BLaER1 (cell line): Measurements from ENCODE around the gene LTB4R2.

Experiments used
- H3K27ac ChIP-seq: shearing (Covaris generic); formaldehyde crosslinking; 2 replicates; pipeline ENCODE4 v1.8.1; 2022
- H3K27me3 ChIP-seq: shearing (Covaris generic); formaldehyde crosslinking; 2 replicates; pipeline ENCODE4 v1.8.1; 2022
- H3K36me3 ChIP-seq: shearing (Covaris generic); formaldehyde crosslinking; 2 replicates; pipeline ENCODE4 v1.8.1; 2022
- H3K4me1 ChIP-seq: shearing (Covaris generic); formaldehyde crosslinking; 2 replicates; pipeline ENCODE4 v1.8.1; 2022
- H3K4me2 ChIP-seq: shearing (Covaris generic); formaldehyde crosslinking; 2 replicates; pipeline ENCODE4 v1.8.1; 2022
- H3K4me3 ChIP-seq: shearing (Covaris generic); formaldehyde crosslinking; 2 replicates; pipeline ENCODE4 v1.8.1; 2022
- H3K9ac ChIP-seq: shearing (Covaris generic); formaldehyde crosslinking; 2 replicates; pipeline ENCODE4 v1.8.1; 2022
- H3K9me3 ChIP-seq: shearing (Covaris generic); formaldehyde crosslinking; 2 replicates; pipeline ENCODE4 v1.8.1; 2022
- H4K20me1 ChIP-seq: shearing (Covaris generic); formaldehyde crosslinking; 2 replicates; pipeline ENCODE4 v1.8.1; 2022
- Cebpa-rat ChIP-seq: shearing (Covaris generic); IDR thresholded peaks from 2 replicates; pipeline ENCODE4 v1.8.1; 2022

Gene LTB4R2

DNA sequence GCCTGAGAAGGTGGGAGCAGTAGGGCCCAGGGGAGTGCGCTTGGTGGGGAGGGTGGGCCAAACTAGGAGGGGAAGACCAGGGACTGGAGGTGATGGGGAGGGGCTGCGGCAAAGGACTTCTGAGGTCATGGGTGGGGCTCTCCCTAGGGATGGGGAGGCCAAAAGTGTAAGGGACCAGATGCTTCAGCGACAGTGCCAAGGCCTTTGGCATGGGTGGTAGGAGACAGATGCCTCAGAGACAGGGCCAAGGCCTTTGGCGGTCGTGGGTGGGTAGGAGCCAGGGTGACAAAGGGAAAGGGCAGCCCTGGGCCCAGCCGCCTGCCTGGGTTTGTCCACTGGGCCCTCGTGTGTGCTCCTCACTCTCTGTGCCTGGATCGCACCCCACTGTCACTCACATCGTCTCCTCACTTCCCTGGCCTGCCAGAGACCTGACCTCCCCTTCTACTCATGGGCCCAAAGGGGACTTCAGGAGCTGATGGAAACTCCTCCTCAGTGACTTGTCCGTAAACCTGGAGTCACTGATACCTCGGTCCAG lies 25.4 kb upstream of the LTB4R2 start:
- Histone ChIP-seq H3K4me2 (no peak overlapping the region), H3K36me3 (peaks cover 5% of the 10 kb centered on the region; the same call in 1 of the 2 replicates), H3K9ac (no peak overlapping the region), H4K20me1 (no peaks in the 10 kb centered on the region), H3K9me3 (no peaks in the 10 kb centered on the region), H3K27ac (no peak overlapping the region), H3K4me1 (peaks cover 24% of the 10 kb centered on the region), H3K4me3 (no peak overlapping the region), H3K27me3 (no peaks in the 10 kb centered on the region)
- TF ChIP-seq Cebpa-rat, result no peak

DNA sequence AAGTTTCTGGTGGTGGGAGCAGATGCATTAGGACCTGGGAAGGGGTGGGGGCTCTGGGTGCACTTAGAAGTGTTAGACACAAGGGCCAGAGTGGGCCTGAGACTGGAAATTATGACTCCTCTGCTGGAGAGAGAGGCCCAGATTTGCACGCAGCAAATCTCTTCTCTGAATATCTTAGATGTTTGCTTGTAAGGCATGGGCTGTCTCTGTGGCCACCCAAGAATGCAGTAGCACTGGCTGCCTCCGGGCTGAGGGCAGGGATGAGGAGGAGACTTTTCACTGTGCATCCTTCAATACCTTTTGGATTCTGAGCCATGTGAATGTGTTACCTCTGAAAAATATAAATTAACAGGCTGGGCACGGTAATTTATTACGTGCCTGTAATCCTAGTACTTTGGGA lies 24.6 kb upstream of the LTB4R2 start:
- no peak for TF ChIP-seq Cebpa-rat
- no peaks in the 10 kb centered on the region for H4K20me1 ChIP-seq
- no peaks in the 10 kb centered on the region for H3K9me3 ChIP-seq
- no peak overlapping the region for H3K4me2 ChIP-seq
- no peak overlapping the region for H3K4me3 ChIP-seq
- no peak overlapping the region for H3K9ac ChIP-seq
- H3K4me1 ChIP-seq, result peaks cover 16% of the 10 kb centered on the region
- no peaks in the 10 kb centered on the region for H3K27me3 ChIP-seq
- no peak overlapping the region for H3K27ac ChIP-seq
- H3K36me3 ChIP-seq, result peaks cover 13% of the 10 kb centered on the region; the same call in 1 of the 2 replicates

DNA sequence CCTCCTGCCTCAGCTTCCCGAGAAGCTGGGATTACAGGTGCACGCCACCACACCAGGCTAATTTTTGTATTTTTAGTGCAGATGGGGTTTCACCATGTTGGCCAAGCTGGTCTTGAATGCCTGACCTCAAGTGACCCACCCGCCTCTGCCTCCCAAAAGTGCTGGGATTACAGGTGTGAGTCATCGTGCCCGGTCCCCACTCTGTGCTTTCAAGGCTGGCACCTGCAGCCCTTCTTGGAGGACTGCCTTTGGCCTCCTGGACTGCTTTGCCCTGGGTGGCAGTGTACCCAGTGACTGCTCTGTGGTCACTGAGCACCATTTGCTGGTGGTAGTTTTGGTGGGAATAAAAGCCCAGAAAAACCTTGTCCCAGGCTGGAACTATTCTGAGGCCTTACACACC lies 22.9 kb upstream of the LTB4R2 start:
- Histone ChIP-seq H3K4me3 (no peak overlapping the region), H3K4me1 (peaks cover 16% of the 10 kb centered on the region), H4K20me1 (no peaks in the 10 kb centered on the region), H3K27me3 (no peaks in the 10 kb centered on the region), H3K27ac (no peak overlapping the region), H3K4me2 (no peak overlapping the region), H3K9ac (no peak overlapping the region), H3K36me3 (peaks cover 29% of the 10 kb centered on the region), H3K9me3 (no peaks in the 10 kb centered on the region)
- no peak for TF ChIP-seq Cebpa-rat

DNA sequence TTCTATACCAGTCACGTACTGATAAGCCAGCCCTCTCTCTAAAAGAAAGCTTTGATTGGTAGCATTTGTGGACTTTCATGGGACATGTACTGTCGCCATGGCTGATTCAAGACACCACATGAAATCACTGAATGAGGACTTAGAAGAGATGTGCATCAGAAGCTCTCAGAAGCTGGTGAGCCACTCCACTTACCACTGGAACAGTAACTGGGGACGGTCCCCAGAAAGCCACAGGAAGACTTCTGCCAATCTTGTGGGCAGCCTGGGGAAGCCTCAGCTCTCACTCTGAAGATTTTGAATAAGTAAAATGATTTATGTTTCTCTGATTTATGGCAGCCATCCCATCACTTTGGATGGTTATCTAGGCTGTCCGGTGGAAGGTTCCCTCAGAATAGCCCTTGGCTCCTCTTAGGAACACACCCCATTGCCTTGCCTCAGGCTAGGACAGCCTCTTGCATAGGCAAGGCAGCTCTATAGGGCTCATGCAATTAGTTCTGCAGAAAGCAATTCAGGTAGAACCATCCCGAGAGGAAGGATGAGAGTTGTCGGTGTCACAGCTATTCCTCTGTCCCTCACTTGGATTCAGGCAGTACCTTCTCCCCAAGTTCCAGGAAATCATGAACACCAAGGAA lies 20.2 kb upstream of the LTB4R2 start:
- Histone ChIP-seq H3K9ac (no peak overlapping the region), H3K4me3 (no peak overlapping the region), H4K20me1 (no peaks in the 10 kb centered on the region), H3K27ac (no peak overlapping the region), H3K36me3 (peaks cover 46% of the 10 kb centered on the region), H3K9me3 (no peaks in the 10 kb centered on the region), H3K4me1 (peaks cover 16% of the 10 kb centered on the region), H3K27me3 (no peaks in the 10 kb centered on the region), H3K4me2 (peak overlapping the region; percentile 4; the same call in 1 of the 2 replicates)
- TF ChIP-seq Cebpa-rat, result no peak

DNA sequence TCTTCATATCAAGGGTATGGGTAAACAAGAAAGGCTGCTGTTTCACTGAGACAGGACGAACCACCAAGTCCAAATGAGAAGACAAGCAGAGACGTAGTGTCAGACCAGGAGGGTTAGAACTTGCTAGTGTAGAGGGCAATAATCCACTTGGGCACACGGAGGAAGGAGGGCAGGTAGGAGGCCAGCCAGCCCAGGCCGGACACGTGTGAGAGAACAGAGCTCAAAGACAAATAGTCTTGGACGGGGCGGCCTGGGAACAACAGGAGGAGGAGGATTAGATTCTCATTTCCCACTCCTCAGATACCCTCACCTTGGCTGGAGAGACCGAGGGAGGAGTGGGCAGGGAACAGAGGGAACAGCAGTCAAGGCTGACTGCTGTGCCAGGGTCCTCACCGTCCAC lies 19.2 kb upstream of the LTB4R2 start:
- no peaks in the 10 kb centered on the region for H4K20me1 ChIP-seq
- no peak overlapping the region for H3K27ac ChIP-seq
- peaks cover 16% of the 10 kb centered on the region for H3K4me1 ChIP-seq
- no peak for TF ChIP-seq Cebpa-rat
- H3K4me3 ChIP-seq, result no peak overlapping the region
- no peak overlapping the region for H3K9ac ChIP-seq
- no peaks in the 10 kb centered on the region for H3K27me3 ChIP-seq
- H3K4me2 ChIP-seq, result no peak overlapping the region
- no peaks in the 10 kb centered on the region for H3K9me3 ChIP-seq
- peaks cover 52% of the 10 kb centered on the region for H3K36me3 ChIP-seq

DNA sequence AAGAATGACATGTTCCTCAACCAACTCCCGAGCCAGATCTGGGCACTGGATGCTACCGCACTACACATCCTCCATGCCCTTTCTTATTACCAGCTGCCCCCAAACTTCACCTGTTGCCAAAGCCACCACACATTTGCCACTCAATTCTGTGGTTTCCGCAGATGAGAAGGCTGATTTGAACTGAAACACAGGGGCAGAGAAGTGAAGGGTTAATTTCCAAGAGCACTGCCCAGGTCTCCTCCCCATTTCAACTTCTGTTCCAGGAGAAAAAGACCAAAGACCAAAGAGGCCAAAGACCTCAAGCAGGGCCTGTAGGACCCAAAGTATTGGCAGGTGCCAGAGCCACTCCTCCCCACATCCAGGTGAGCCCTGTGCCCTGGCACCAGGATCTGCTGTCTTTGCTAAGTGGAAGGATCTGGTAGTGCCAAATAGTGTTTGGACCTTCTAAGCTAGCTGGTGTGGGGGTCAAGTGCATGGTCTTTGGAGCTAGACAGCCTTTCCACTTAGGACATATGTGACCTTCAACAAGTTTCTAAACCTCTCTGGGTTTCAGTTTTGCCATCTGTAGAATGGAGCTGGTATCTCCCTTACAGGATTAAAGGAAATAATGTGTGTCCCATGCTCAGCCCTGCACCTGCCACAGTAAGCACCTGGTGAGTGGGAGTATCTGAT lies 18.4 kb upstream of the LTB4R2 start:
- Histone ChIP-seq H3K4me3 (no peak overlapping the region), H3K4me1 (peaks cover 24% of the 10 kb centered on the region), H4K20me1 (no peaks in the 10 kb centered on the region), H3K9ac (no peak overlapping the region), H3K27me3 (no peaks in the 10 kb centered on the region), H3K9me3 (no peaks in the 10 kb centered on the region), H3K27ac (no peak overlapping the region), H3K4me2 (no peak overlapping the region), H3K36me3 (peaks cover 57% of the 10 kb centered on the region)
- no peak for TF ChIP-seq Cebpa-rat

DNA sequence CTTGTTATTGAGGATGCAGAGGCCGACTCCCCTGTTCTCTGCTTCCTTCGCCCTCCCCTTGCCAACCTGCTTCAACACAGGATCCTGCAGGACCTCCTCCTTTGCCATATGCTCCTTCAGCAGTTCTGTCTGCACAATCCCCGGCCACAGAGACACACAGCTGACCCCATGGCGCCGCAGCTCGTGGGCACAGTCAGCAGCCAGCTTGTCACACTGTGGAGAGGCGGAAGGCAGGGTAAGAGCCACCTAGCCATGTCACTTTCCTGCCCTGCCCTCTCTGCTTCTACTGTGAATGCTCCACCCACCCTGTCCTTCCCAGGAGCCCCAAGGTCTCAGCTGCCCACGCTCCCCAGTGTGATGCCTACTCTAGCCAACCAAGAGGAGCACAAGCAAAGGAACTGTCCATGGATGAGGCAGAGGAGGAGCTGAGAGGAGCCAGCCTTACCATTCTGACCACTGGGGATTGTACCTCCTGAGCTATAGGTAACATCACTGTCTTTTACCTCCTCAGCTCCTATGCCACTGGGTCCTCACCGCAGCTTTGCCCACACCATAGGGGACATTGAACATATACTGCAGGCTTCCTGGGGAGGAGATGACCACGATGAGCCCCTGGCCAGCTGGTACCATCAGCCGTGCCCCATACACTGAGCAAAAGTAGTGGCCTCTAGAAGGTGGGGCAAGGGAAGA lies 17.7 kb upstream of the LTB4R2 start:
- TF ChIP-seq Cebpa-rat, result no peak
- no peak overlapping the region for H3K27ac ChIP-seq
- no peak overlapping the region for H3K4me3 ChIP-seq
- no peaks in the 10 kb centered on the region for H3K9me3 ChIP-seq
- no peak overlapping the region for H3K9ac ChIP-seq
- no peaks in the 10 kb centered on the region for H4K20me1 ChIP-seq
- no peak overlapping the region for H3K4me2 ChIP-seq
- H3K4me1 ChIP-seq, result peaks cover 29% of the 10 kb centered on the region
- H3K27me3 ChIP-seq, result no peaks in the 10 kb centered on the region
- peaks cover 57% of the 10 kb centered on the region for H3K36me3 ChIP-seq

DNA sequence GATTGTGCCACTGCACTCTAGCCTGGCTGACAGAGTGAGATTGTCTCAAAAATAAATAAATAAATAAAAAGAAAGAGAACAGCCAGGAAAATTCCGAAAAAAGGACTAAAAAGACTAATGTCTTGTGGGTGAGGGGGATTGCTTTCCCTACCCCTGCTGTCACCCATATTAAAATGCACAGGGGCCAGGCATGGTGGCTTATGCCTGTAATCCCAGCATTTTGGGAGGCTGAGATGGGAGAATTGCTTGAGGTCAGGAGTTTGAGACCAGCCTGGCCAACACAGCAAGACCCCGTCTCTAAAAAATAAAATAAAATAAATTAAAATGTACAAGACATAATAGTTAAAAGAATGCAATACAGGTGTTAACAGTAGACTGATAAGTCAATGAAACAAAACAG lies 16.4 kb upstream of the LTB4R2 start:
- TF ChIP-seq Cebpa-rat, result no peak
- Histone ChIP-seq H4K20me1 (no peaks in the 10 kb centered on the region), H3K4me2 (no peak overlapping the region), H3K27ac (no peak overlapping the region), H3K4me1 (peaks cover 29% of the 10 kb centered on the region), H3K9ac (no peak overlapping the region), H3K9me3 (no peaks in the 10 kb centered on the region), H3K27me3 (no peaks in the 10 kb centered on the region), H3K36me3 (peaks cover 57% of the 10 kb centered on the region), H3K4me3 (no peak overlapping the region)

DNA sequence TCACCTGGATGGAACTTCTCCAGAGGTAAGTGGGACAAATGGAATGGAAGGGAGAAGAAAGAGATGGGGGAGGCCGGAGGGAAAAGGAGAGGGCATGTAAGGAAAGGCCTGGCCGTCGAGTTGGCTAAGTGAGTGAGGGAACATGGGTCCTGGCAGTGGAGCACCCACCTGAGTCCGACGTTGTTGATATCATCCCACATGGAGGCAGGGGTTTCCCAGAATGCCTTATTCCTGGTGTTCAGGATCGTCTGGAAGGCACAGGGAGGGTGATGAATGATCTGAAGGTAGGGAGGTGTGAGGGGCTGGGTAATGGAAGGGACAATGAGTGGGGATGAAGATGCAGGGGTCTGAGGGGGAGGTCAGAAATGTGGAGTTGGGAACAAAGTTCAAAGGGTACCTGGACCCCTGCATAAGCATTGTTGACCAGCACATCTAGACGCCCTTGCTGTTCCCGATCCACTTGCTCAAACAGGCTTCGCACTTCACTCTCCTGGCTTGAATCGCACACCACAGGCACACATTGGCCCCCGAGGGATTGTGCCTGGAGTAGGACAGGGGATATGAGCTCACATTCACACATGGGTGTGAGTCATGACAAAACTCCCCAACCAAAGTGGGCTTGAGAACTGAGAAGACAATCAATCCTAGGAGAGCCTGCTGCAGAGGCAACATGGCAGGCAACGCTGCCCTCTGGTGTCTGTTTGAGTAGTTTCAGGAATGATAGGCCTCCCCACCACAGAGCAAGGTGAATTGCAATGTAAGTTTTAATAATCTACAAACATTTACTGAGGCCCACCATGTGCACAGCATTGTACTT lies 13.4 kb upstream of the LTB4R2 start:
- Histone ChIP-seq H3K36me3 (peaks cover 41% of the 10 kb centered on the region), H4K20me1 (peaks cover 15% of the 10 kb centered on the region), H3K4me3 (no peak overlapping the region), H3K9me3 (no peaks in the 10 kb centered on the region), H3K27me3 (no peaks in the 10 kb centered on the region), H3K4me1 (peaks cover 50% of the 10 kb centered on the region), H3K4me2 (peak overlapping the region; percentile 62), H3K9ac (peak overlapping the region; percentile 57), H3K27ac (peak overlapping the region; percentile 5; the same call in 1 of the 2 replicates)
- no peak for TF ChIP-seq Cebpa-rat
